Muscle layer of colon (tissue), 2 donors: ENCODE results near the gene EPB41L4B.

Experiments used
- H3K27ac ChIP-seq: one replicate; pipeline ENCODE4 v1.7.0; 2013; ENCODE audit warnings: low read depth, mild to moderate bottlenecking, low read length, moderate library complexity
- H3K27me3 ChIP-seq, 2 donors: one replicate each; pipeline ENCODE4 v1.7.0; 2013; ENCODE audit warnings: low read length in 2 of 2, mild to moderate bottlenecking in 2 of 2; ENCODE audit not compliant: insufficient read depth in 2 of 2, control insufficient read depth in 1 of 2
- H3K36me3 ChIP-seq: one replicate; pipeline ENCODE4 v1.7.0; 2013; ENCODE audit warnings: mild to moderate bottlenecking, low read length; ENCODE audit not compliant: insufficient read depth
- H3K4me1 ChIP-seq: one replicate; pipeline ENCODE4 v1.7.0; 2013; ENCODE audit warnings: mild to moderate bottlenecking, low read length; ENCODE audit not compliant: insufficient read depth
- H3K4me3 ChIP-seq, 2 donors: one replicate each; pipeline ENCODE4 v1.7.0; 2013; ENCODE audit warnings: low read length in 2 of 2, low read depth in 1 of 2, mild to moderate bottlenecking in 1 of 2, moderate library complexity in 1 of 2
- H3K9ac ChIP-seq: one replicate; pipeline ENCODE4 v1.7.0; 2013; ENCODE audit warnings: low read length
- H3K9me3 ChIP-seq: one replicate; pipeline ENCODE4 v1.7.0; 2013; ENCODE audit warnings: mild to moderate bottlenecking, low read length
- donor health status: abdominal sarcoma.
- donor health status: Adenocarcinoma of cecum.

Gene EPB41L4B

GRCh38 chr9:109277451-109277850 is 43.4 kb downstream of the EPB41L4B start:
- no peaks in the 10 kb centered on the region for H3K27me3 ChIP-seq
- peaks cover 16% of the 10 kb centered on the region for H3K4me1 ChIP-seq
- no peaks in the 10 kb centered on the region for H3K36me3 ChIP-seq
- H3K9ac ChIP-seq = no peak overlapping the region
- H3K9me3 ChIP-seq = no peaks in the 10 kb centered on the region
- no peak overlapping the region for H3K27ac ChIP-seq
- no peak overlapping the region for H3K4me3 ChIP-seq

GRCh38 chr9:109276469-109277440 is 44.1 kb downstream of the EPB41L4B start:
- Histone ChIP-seq H3K36me3 (no peaks in the 10 kb centered on the region), H3K9me3 (no peaks in the 10 kb centered on the region), H3K9ac (no peak overlapping the region), H3K27me3 (no peaks in the 10 kb centered on the region), H3K4me1 (peaks cover 16% of the 10 kb centered on the region), H3K27ac (no peak overlapping the region), H3K4me3 (no peak overlapping the region)

- H3K4me3 ChIP-seq = no peak overlapping the region
- no peaks in the 10 kb centered on the region for H3K27me3 ChIP-seq
- H3K27ac ChIP-seq = no peak overlapping the region
- H3K9ac ChIP-seq = no peak overlapping the region
- peaks cover 16% of the 10 kb centered on the region for H3K4me1 ChIP-seq
- no peaks in the 10 kb centered on the region for H3K9me3 ChIP-seq
- no peaks in the 10 kb centered on the region for H3K36me3 ChIP-seq
These were observed 45.8 kb downstream of the EPB41L4B start for GRCh38 chr9:109274884-109275730.

GRCh38 chr9:109273869-109274268 is 47.0 kb downstream of the EPB41L4B start:
- no peaks in the 10 kb centered on the region for H3K9me3 ChIP-seq
- H3K27me3 ChIP-seq = no peaks in the 10 kb centered on the region
- no peak overlapping the region for H3K9ac ChIP-seq
- H3K27ac ChIP-seq = peak overlapping the region; percentile 7
- no peak overlapping the region for H3K4me3 ChIP-seq
- peaks cover 16% of the 10 kb centered on the region for H3K4me1 ChIP-seq
- no peaks in the 10 kb centered on the region for H3K36me3 ChIP-seq

GRCh38 chr9:109272745-109273144 is 48.1 kb downstream of the EPB41L4B start:
- Histone ChIP-seq H3K4me3 (no peak overlapping the region), H3K27me3 (no peaks in the 10 kb centered on the region), H3K36me3 (no peaks in the 10 kb centered on the region), H3K27ac (no peak overlapping the region), H3K4me1 (peaks cover 16% of the 10 kb centered on the region), H3K9me3 (no peaks in the 10 kb centered on the region), H3K9ac (no peak overlapping the region)

- Histone ChIP-seq H3K9ac (no peak overlapping the region), H3K27me3 (no peaks in the 10 kb centered on the region), H3K27ac (no peak overlapping the region), H3K4me1 (peaks cover 16% of the 10 kb centered on the region), H3K9me3 (no peaks in the 10 kb centered on the region), H3K4me3 (no peak overlapping the region), H3K36me3 (no peaks in the 10 kb centered on the region)
These were observed 48.8 kb downstream of the EPB41L4B start for GRCh38 chr9:109272045-109272444.

GRCh38 chr9:109270971-109271925 is 49.6 kb downstream of the EPB41L4B start:
- Histone ChIP-seq H3K9me3 (no peaks in the 10 kb centered on the region), H3K27me3 (no peaks in the 10 kb centered on the region), H3K9ac (no peak overlapping the region), H3K27ac (no peak overlapping the region), H3K4me1 (peaks cover 16% of the 10 kb centered on the region), H3K4me3 (no peak overlapping the region), H3K36me3 (no peaks in the 10 kb centered on the region)

GRCh38 chr9:109270441-109270840 is 50.4 kb downstream of the EPB41L4B start:
- Histone ChIP-seq H3K9me3 (no peaks in the 10 kb centered on the region), H3K9ac (no peak overlapping the region), H3K27ac (no peak overlapping the region), H3K4me3 (no peak overlapping the region), H3K36me3 (no peaks in the 10 kb centered on the region), H3K27me3 (no peaks in the 10 kb centered on the region), H3K4me1 (peaks cover 19% of the 10 kb centered on the region)

GRCh38 chr9:109269839-109270238 is 51.0 kb downstream of the EPB41L4B start:
- H3K9ac ChIP-seq = no peak overlapping the region
- no peak overlapping the region for H3K4me3 ChIP-seq
- no peaks in the 10 kb centered on the region for H3K9me3 ChIP-seq
- H3K36me3 ChIP-seq = no peaks in the 10 kb centered on the region
- H3K4me1 ChIP-seq = peaks cover 17% of the 10 kb centered on the region
- no peak overlapping the region for H3K27ac ChIP-seq
- H3K27me3 ChIP-seq = no peaks in the 10 kb centered on the region

GRCh38 chr9:109269081-109269480 is 51.8 kb downstream of the EPB41L4B start:
- H3K4me1 ChIP-seq = peaks cover 10% of the 10 kb centered on the region

More at GRCh38 chr9:109269081-109269480, 51.8 kb downstream of the EPB41L4B start:
- Histone ChIP-seq H3K36me3 (no peaks in the 10 kb centered on the region), H3K27me3 (no peaks in the 10 kb centered on the region), H3K9me3 (no peaks in the 10 kb centered on the region), H3K9ac (no peak overlapping the region), H3K27ac (no peak overlapping the region), H3K4me3 (no peak overlapping the region)
